GM20000 (cell line): ENCODE data around the gene REELD1.

Source experiments
- DNase-seq: peaks from one replicate; pipeline ENCODE4 v3.0.0; 2012; ENCODE audit warnings: low spot score
- TF ChIP-seq, protein P1 (sequence below): IDR thresholded peaks from 2 replicates; pipeline ENCODE4 v1.5.1; 2012; ENCODE audit warnings: mild to moderate bottlenecking, control low read depth; ENCODE audit errors: extremely low read depth, missing control alignments

The REELD1 gene

DNA sequence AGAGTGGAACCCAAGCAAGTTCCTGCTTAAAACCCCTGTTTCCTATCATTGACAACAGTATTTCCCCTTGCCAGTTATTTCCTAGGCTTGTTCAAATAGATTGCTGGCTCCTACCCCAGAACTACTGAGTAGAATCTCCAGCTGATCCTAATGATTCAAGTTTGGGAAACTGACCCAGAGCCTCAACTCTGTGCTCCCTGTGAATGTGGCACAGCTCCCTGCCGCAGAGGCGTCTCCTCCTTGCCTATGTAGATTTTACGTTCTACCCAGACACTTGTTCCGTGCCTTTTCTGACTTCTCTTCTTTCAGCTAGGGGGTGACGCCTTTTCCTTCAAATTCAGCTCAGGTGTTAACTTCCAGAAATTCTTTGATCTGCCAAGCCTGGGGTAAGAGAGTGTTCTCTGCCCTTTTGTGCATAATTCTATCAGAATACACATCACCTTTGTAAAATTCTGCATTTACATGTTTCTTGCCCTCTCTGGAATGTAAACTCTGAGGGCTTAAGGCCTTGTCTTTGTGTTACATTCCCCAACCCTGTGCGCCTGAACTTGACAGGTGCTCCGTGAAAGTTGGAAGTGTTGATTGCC, 34.5 kb upstream of the REELD1 start:
- no peak for DNase-seq
- TF ChIP-seq, protein P1, sequence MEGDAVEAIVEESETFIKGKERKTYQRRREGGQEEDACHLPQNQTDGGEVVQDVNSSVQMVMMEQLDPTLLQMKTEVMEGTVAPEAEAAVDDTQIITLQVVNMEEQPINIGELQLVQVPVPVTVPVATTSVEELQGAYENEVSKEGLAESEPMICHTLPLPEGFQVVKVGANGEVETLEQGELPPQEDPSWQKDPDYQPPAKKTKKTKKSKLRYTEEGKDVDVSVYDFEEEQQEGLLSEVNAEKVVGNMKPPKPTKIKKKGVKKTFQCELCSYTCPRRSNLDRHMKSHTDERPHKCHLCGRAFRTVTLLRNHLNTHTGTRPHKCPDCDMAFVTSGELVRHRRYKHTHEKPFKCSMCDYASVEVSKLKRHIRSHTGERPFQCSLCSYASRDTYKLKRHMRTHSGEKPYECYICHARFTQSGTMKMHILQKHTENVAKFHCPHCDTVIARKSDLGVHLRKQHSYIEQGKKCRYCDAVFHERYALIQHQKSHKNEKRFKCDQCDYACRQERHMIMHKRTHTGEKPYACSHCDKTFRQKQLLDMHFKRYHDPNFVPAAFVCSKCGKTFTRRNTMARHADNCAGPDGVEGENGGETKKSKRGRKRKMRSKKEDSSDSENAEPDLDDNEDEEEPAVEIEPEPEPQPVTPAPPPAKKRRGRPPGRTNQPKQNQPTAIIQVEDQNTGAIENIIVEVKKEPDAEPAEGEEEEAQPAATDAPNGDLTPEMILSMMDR = no peak

DNA sequence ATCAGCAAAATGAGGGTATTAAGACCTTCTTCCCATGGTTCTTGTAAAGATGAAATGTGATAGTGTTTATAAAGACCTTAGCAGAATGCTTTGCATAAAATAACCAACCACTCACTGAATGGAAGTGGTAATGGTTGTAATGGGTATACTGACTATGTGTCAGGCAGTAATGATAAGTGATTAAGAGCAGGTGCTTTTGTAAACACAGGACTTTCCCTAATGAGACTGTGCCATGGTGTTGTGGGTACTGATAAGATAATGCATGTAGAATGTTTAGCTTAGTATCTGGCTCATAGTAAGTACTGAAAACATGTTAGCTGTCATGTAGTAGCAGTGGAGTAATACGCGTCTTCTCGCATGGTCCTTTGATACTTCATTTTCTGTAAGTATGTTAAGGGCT, 31.9 kb upstream of the REELD1 start:
- DNase-seq = no peak

DNA sequence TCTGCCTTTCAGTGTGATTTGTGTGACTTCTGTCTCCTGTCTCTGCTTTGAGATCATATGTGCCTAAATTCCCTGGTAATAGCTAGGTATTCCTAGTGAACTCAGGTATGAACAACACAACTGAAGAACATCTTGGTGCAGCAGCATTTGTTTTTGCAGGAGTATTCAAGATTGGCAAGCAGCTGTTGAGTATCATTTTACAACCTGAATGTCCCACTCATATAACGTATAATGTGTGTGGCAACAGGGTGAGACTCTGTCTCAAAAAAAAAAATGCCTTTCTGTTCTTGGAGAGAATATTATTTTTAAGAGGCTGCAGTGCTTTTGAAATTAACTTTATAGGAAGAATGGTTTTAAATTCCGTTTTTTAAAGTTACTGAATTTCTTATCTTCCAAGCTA, 31.1 kb upstream of the REELD1 start:
- TF ChIP-seq, protein P1 = no peak

More for the DNA sequence above, 31.9 kb upstream of the REELD1 start:
- TF ChIP-seq, protein P1 = no peak

DNA sequence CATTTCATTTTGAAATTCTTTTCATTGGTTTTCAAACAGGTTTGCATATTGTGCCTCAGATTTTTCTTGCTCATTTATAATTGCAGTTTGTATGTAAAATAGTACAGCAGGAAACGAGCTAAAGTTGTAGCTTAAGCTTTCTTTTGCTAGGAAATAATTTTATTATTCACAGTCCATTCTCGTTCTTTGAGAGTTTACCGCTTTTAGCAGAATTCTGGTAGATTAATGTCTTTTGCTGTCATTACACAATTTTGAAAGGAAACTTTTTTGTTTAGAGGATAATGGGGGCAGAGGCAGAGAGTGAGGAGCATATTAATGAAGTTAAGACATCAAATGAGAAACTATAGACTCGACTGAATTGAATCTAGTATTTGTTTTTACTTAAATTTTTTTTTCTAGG, 28.3 kb upstream of the REELD1 start:
- DNase-seq = no peak

More for the DNA sequence above, 31.1 kb upstream of the REELD1 start:
- no peak for DNase-seq

DNA sequence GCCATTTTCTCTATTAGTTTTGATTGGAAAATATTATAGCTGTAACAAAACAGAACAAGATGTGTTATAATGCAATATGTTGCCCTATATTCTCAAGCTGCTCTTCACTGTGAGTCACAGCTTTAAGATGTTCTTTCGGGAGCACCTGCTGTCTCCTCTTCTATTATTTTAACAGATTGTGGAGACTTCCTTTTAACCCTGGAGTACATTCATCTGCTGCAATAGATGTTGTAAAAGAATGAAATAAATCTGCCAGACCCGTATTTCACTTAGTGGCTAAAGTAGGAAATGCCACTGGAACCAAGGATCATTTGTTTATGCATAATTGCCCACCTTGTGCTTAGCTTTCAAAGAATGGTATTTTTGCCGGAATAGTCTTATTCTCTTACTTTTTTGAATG, 27.7 kb upstream of the REELD1 start:
- TF ChIP-seq, protein P1 = no peak
- DNase-seq = no peak

More for the DNA sequence above, 28.3 kb upstream of the REELD1 start:
- TF ChIP-seq, protein P1 = no peak

DNA sequence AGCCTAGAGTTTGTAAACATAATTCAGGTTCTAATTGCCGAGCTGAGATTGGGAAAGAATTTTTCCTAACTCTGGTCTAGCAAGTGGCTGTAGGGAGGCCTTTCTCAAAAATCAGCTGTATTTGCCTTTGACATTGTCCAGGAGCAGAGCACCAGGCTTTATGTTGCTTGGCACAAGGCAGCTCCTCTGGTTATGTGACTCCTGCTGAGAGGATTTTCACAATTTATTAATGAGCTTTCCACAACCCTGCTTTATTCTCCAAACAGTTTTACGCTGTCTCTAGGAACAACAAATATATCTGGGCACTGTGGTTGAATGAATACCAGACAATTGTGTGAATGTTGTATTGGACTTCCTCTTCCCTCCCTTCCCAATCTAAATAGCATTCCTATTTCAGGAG, 23.9 kb upstream of the REELD1 start:
- DNase-seq = no peak
- TF ChIP-seq, protein P1 = no peak

DNA sequence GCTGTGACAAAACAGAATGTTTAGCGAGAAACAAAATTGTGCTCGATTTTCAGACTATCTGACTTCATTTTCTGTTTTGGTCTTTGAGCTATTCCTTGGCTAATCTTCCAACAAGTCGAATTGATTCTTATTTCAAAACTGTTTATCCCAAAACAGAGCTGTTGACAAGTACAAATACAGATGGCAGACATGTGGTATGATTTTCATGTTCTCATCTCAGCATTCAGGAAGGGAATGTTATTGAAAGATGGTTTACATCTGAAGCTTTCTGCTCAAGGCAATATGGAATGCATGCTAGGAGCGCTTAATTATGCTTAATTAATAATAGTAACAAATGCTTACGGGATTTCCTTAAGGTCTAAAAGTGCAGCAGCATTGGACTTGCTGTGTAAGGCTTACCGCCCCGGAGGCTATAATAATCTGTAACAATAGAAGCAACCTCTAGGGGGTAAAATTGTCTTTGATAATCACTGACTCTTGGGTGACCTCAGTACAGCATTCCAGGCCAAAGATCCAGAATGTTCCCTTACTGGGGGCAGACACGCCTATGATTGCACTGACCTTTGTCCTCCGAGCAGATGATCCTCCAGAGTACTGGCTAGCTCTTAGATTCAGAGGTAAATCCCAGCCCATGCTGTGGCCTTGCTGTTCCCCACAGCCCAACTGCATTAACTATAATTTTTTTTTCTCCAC, 22.4 kb upstream of the REELD1 start:
- DNase-seq = no peak
- TF ChIP-seq, protein P1 = no peak
